HPDE6-E6E7 (cell line): ENCODE results near the gene CDON.
"Not testable (repeated sequence)": the region's sequence is repeated elsewhere in the genome, so short reads cannot be mapped to it uniquely, and the experiment has no call there.

ENCODE experiments used
- DNase-seq: peaks from one replicate; pipeline ENCODE4 v3.0.0; 2011; ENCODE audit warnings: missing footprints; ENCODE audit errors: extremely low spot score

Gene CDON

GRCh38 chr11:126046570-126047195 is 16.0 kb downstream of the CDON start:
- no peak for DNase-seq

DNA sequence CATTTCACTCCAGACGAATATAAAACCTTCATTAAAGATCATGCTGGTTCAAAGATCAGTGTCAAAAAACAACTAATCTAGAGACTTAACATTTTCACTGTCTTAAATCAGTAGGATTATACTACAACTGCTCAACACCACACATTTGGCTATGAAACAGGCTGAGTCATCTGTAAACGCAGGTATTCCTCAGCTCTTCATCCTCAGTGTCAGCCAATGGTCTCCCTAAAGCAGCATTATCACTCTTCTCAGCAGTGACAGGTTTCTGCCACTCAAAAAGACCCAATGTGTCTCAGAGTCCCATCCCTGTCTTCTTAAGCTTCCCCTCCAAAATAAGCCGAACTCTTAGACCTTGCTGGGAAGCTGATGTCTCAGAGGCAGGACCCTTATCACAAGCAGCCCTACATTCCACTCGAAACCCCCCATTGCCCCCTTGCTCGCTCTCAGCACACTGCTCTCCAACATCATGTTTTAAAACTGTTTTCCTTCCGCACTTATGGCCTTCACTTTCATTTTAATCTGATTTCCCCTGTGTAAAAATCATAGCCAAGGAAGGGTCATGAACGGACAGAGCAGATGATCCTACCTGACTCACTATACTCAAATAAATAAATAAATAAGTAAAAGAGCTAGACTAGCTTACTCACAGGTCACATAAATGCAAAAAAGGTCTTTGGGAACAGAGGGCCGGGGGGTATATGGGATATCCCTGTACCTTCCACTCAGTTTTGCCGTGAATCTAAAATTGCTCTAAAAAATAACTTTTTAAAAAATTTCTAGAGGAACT is 23.0 kb downstream of the CDON start:
- DNase-seq, result no peak

DNA sequence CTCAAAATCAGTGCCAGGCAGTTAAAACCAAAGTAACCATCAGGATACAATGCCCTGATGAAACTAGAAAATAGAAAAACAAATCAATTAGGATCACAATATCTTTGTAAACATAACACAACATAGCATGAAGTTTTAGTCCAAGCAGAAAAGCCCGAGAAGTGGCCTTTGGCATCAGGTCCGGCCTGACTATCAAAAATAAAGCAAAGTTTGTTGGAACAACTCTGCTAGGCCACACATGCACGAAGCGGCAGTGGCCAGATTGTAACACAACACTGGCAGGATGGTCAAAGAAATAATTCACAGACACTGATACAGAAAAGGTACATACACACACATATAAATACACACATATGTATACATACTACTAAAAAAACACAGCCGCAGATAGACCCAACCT is 26.9 kb downstream of the CDON start:
- DNase-seq, result no peak

DNA sequence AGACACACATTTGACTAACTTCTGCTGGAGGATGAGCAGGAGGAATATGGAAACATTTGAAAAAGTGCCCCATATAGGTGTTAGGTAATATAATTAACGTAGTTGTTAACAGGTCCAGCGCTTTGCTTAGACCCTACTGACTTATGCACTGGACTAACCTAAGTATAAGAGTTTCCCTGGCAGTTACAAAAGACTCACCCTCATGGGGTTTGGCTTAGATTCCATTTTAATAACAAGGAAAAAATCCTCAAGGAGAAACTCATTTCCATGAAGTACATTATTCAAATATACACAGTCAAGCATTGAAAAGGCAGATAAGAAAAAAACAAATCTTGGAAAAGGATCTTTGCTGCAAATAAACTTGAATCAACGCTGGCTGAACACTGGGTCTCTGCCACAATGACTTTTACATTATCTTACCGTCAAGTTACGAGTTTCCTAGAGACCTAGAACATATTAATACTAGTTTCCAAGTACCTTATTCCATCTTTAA is 27.7 kb downstream of the CDON start:
- DNase-seq, result no peak

DNA sequence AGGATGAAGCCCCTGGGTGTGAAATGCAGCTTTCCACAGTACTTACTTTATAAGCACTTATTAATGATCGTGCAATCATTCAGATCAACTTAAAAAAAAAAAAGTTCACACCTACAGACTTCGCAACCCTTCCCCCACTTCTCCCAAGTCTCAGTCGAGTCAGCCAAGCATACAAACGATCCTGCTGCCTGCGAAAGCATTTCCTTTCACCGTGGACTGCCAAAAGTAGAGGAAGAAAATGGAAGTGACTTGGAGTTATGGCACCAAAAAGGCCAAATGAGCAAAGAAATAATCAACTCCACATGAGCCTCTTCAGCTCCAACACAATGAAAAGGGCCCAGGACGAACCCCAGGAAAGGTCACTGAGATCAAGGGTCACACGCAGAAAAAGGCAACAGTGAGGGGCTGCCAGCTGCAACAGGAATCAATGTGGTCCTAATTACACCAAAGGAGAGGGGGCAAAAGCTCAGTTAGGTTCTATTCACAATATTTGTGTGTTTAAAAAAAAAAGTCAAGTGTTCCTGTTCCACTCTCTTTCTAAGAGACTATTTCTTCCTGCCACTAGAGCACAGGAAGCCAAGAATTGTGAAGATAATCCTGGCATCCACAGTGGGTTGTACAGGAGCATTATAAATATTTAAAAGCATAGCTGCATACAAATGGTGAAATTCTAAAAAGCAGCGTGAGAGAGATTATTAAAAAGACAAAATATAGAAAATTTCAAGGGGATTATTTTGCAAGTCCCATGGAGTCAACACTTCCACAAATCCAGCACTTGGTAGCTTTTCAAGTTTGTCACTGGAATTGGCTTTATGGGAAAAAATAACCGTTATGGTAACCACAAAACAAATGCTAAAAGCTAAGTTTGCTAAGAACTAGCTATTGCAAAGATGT is 28.4 kb downstream of the CDON start:
- no peak for DNase-seq

DNA sequence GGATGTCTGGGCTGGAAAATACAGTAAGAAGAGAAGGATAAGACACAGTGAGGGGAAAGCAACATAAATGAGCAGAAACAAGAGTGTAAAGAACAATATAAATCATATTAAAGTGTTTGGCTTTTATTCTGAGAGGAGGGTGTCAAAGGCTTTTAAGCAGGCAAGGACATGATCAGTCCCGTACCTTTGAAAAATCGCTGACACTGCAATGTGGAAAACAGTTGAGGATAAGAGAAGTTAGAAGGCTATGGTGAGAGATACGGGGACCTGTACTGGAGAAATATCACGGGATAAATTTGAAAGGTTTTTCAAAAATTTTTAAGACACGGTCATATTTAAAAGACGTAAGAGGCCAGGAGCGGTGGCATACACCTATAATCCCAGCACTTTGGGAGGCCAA is 30.3 kb downstream of the CDON start:
- no peak for DNase-seq

GRCh38 chr11:126029805-126030204 is 32.9 kb downstream of the CDON start:
- no peak for DNase-seq

- DNase-seq, result no peak
Observed at GRCh38 chr11:126029237-126029636, 33.4 kb downstream of the CDON start.

DNA sequence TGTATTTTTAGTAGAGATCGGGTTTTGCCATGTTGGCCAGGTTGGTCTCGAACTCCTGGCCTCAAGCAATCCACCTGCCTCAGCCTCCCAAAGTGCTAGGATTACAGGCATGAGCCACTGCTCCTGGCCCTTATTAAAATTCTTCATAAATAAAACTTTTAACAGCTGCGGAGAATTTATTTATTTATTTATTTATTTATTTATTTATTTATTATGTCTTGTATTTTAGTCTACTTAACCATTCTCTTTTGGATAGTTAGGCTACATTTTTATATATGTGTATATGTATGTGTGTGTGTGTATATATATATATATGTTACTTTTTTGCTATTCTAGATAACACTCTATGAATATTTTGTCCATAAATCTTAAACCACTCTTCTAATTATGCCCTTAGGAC is 34.1 kb downstream of the CDON start:
- DNase-seq, result not testable (repeated sequence)

- no peak for DNase-seq
Observed at GRCh38 chr11:126026579-126026978, 36.1 kb downstream of the CDON start.

GRCh38 chr11:126025822-126026221 is 36.8 kb downstream of the CDON start:
- DNase-seq, result no peak

DNA sequence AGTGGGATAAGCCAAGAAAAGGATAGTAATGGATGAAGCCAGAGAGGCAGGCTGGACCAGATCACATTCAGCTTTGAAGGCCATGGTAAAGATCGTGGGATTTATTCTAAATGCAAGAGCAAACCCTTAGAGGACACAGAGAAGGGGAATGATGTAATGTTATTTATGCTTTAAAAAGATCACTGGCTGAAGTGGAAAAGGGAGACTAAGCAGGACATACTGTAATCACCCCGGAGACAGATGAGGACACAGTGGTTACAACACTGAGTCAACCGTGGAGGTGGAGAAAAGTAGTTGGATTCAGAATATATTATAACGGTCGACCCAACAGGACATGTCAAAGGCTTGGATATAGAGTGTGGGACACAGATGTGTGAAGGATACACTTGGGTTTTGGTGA is 38.5 kb downstream of the CDON start:
- DNase-seq, result no peak

DNA sequence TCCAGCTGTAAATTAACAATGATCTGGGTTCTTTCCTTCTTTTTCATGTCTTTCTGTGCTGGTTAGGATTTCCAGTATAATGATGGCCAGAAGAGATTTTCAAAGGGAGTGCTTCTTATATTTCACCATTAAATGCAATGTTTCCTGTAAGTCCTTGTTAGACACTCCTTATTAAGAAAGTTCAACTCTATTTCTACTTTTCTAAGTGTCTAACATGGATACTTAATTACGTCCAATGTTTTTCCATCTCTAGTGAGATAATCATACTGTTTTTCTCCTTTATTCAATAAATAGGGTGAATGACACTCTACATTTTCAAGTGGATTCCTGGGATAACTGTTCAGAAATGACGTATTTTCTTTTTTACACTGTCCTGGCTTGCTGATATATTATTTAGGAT is 49.8 kb downstream of the CDON start:
- DNase-seq, result no peak

DNA sequence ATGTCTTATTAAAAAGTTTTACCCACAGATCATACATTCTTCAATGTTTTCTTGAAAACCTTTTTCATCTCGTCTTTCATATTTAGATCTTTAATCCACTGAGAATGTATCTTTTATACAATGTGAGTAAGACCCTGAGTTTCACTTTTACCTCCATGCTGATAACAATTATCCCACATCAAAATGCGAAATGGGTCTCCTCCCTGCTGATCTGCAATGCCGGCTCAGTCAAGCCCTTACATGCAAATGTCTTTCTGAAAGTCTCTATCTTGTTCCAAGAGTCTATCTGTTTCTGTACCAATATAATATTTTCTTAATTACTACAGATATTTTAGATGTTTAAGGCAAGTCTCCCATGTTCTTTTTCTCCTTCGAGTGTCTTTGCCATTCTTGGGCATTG is 50.9 kb downstream of the CDON start:
- no peak for DNase-seq

DNA sequence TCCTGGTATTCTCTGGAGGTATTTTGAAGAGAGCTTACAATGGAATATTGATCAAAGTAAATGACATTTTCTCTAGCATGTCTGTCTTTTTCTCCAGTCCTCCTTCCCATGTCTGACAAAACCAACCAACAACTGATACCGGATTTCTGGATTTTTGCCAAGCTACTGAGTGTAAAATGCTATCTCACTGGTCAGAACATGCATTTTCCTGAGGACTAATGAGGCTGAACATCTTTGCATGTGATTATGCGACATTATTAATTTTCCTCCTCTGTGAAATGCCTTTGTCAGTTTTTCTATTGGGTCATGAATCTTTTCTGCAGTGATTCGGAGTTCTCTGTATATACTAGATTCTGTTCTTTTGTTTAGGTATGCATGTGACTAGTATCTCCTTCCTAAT is 51.4 kb downstream of the CDON start:
- DNase-seq, result no peak

DNA sequence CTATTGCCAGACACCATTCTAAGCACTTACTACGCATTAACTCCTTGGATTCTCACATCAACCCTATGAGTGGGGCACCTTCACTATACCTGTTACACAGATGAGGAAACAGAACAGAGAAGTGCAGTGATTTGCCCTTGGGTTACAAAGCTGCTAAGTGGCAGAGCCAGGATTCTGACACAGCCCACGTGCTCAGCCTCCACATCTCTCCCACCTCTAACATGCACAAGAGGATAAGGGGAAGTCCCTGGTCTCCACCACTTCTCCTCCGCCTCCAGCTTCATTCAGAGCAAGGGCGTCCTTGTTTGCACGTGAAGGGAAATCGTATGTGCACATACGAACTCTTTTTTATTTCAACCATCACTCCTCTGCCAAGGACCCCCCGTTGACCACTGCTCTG is 53.7 kb downstream of the CDON start:
- DNase-seq, result no peak

- peak; percentile 7 for DNase-seq
Observed at GRCh38 chr11:126007238-126007637, 55.4 kb downstream of the CDON start.

GRCh38 chr11:126006068-126006467 is 56.6 kb downstream of the CDON start:
- no peak for DNase-seq

DNA sequence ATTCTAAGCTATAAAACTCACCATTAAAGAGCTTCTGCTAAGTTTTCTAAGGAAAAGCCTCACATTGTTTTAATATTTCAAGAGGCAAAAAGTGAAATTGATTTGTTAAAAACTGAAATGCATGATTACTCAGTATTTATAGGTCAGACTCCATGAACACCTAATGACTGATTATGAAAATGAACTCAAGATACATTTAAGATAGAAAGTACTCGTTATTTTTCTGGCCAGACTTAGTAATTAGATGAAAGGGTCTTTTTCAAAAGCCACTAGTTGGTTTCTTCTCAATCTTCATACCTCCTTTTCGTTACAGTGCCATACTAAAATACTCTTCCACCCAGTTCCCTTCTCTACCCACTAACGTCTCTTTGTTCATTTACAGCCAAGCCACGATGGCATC is 60.5 kb downstream of the CDON start:
- DNase-seq, result no peak

GRCh38 chr11:125999234-125999880 is 63.3 kb downstream of the CDON start:
- DNase-seq, result no peak

- DNase-seq, result no peak
Observed at GRCh38 chr11:125998267-125998666, 64.4 kb downstream of the CDON start.

- DNase-seq, result no peak
Observed at GRCh38 chr11:125995313-125995712, 67.4 kb downstream of the CDON start.
